Measurements from ENCODE around the gene TESK2. TPM values are rescaled to one million over a fixed set of nuclear protein-coding genes. Genes with fewer than 3 reads are reported as not detected.

TESK2 gene
- total RNA-seq, 1 donor: 2.2 TPM

- DNase-seq (ENCODE audit: low read depth): peak; percentile 86
- H3K4me3 ChIP-seq (ENCODE audit: low read depth, low read length): no peak overlapping the region
- peak; percentile 78 for TF ChIP-seq CTCF (IDR thresholded peaks at IDR 0.05; ENCODE audit: insufficient read depth, low read depth, low read length)
Observed at GRCh38 chr1:45512641-45513054, 21.7 kb upstream of the TESK2 start.

GRCh38 chr1:45510972-45511527, 20.1 kb upstream of the TESK2 start:
- no peak for TF ChIP-seq CTCF (IDR thresholded peaks at IDR 0.05; ENCODE audit: insufficient read depth, low read depth, low read length)
- H3K4me3 ChIP-seq (ENCODE audit: low read depth, low read length): no peak overlapping the region
- no peak for DNase-seq (ENCODE audit: low read depth)

GRCh38 chr1:45510036-45510971, 19.3 kb upstream of the TESK2 start:
- H3K4me3 ChIP-seq (ENCODE audit: low read depth, low read length): no peak overlapping the region
- no peak for TF ChIP-seq CTCF (IDR thresholded peaks at IDR 0.05; ENCODE audit: insufficient read depth, low read depth, low read length)
- no peak for DNase-seq (ENCODE audit: low read depth)

DNA sequence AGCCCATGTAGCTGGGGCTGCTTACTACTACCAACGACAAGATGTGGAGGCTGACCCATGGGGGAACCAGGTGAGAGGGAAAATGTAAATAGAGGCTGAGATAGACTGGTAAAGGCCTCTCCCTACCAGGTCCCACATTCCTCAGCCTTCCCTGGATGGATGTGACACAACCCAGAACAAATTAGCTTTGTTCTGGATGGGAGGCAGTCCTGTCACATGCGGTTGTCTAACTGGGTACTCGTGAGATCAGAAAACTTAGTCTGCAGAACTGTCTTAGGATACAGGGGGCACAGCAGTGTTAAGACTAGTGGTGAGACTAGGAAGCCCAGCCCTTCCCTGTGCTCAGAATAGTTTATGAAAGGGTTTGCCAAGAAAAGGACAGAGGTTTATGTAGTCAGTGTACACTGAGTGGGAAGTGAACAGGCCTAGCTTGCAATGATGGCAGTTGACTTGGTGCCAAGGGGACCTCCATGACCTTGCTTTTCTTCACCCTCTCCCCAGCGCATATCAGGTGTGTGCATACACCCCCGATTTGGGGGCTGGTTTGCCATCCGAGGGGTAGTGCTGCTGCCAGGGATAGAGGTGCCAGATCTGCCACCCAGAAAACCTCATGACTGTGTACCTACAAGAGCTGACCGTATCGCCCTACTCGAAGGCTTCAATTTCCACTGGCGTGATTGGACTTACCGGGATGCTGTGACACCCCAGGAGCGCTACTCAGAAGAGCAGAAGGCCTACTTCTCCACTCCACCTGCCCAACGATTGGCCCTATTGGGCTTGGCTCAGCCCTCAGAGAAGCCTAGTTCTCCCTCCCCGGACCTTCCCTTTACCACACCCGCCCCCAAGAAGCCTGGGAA, 17.6 kb upstream of the TESK2 start:
- no peak for DNase-seq (ENCODE audit: low read depth)
- TF ChIP-seq CTCF (IDR thresholded peaks at IDR 0.05; ENCODE audit: insufficient read depth, low read depth, low read length): peak; percentile 24
- H3K4me3 ChIP-seq (ENCODE audit: low read depth, low read length): no peak overlapping the region

DNA sequence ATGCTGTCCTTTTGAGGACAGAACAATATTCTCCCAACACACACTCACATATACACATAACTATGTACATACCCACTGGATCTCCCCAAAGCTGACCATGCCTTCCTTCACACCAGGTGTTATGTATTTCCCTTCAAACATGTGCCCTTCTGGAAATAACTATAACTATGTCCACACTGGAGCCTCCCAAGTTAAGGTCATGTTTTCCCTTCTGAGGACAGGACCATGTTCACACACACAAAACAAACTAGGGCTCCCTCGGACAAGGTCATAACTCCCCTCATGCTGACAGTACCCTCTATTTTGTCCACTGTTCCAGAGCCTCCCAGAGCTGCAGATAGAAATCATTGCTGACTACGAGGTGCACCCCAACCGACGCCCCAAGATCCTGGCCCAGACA, 16.9 kb upstream of the TESK2 start:
- H3K4me3 ChIP-seq (ENCODE audit: low read depth, low read length): no peak overlapping the region

More for the DNA sequence above, 16.9 kb upstream of the TESK2 start:
- no peak for DNase-seq (ENCODE audit: low read depth)
- TF ChIP-seq CTCF (IDR thresholded peaks at IDR 0.05; ENCODE audit: insufficient read depth, low read depth, low read length): no peak
